Progenitor cell of endocrine pancreas (in vitro differentiated cells): Measurements from ENCODE around the gene RTP1. TPM values are rescaled to one million over a fixed set of nuclear protein-coding genes. Genes with fewer than 3 reads are reported as not detected.

ENCODE experiments used
- DNase-seq: peaks from one replicate; pipeline ENCODE4 v3.0.0; 2021; ENCODE audit warnings: low spot score; ENCODE audit not compliant: unreplicated experiment
- H3K27ac Mint-ChIP-seq: 2 replicates; pipeline ENCODE4 v1.8.0; 2021; ENCODE audit warnings: mild to moderate bottlenecking, moderate library complexity, mixed read lengths
- H3K27me3 Mint-ChIP-seq: 2 replicates; pipeline ENCODE4 v1.8.0; 2021; ENCODE audit warnings: mixed read lengths
- H3K36me3 Mint-ChIP-seq: 2 replicates; pipeline ENCODE4 v1.8.0; 2022; ENCODE audit warnings: mixed read lengths; ENCODE audit not compliant: insufficient read depth
- H3K4me1 Mint-ChIP-seq: 2 replicates; pipeline ENCODE4 v1.8.0; 2021; ENCODE audit warnings: low read depth, mixed read lengths
- H3K4me3 Mint-ChIP-seq: 2 replicates; pipeline ENCODE4 v1.8.0; 2021; ENCODE audit warnings: low read depth, mild to moderate bottlenecking, moderate library complexity, mixed read lengths
- H3K9me3 Mint-ChIP-seq: 2 replicates; pipeline ENCODE4 v1.8.0; 2021; ENCODE audit warnings: low read depth, mixed read lengths
- total RNA-seq: library from RNA; stranded (reverse); gene quantifications from 2 replicates; pipeline ENCODE4 v1.2.1, GENCODE V29; 2021
- TF ChIP-seq, protein P1 (sequence below): fragments of 200-600 bp; sonication (generic); IDR thresholded peaks from one replicate; pipeline ENCODE4 v1.5.0; 2021; ENCODE audit warnings: antibody characterized with exemption, mild to moderate bottlenecking; ENCODE audit not compliant: unreplicated experiment

Gene RTP1
- total RNA-seq, 1 donor from 2014 or later = not detected

DNA sequence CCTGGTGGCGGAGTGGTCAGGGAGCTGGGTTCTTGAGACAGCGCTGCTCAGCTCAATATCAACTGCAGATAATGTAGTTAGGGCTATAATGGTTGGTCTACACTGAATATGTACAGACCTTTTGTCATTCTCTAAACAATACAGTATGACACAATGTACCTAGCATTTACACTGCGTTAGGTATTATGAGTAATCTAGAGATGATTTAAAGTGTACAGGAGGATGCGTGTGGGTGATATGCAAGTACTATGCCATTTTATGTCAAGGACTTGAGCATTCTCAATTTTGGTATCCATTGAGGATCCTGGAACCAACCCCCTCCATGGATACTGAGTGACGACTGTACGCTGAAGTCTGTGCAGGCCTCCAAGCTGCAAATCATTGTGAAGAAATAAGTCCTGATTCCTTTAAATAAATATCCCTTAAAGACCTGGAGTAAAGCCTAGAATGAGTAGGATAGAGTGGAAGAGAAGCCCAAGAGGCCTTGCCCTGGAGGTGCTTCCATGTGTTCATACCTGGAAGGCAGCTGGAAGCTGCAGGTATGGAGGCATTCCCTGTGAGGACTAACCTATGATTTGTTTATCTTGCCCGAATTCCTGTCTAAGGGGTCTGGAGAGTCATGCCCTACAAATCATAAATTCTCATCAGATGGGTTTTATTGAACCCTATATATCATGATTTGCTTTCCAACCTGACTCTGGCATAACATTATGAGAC, 15.7 kb upstream of the RTP1 start:
- no peak overlapping the region for H3K4me3 Mint-ChIP-seq
- no peak for DNase-seq
- H3K9me3 Mint-ChIP-seq = no peaks in the 10 kb centered on the region
- no peaks in the 10 kb centered on the region for H3K4me1 Mint-ChIP-seq
- no peak overlapping the region for H3K27ac Mint-ChIP-seq
- H3K36me3 Mint-ChIP-seq = no peaks in the 10 kb centered on the region
- H3K27me3 Mint-ChIP-seq = peaks cover 57% of the 10 kb centered on the region
- TF ChIP-seq, protein P1, sequence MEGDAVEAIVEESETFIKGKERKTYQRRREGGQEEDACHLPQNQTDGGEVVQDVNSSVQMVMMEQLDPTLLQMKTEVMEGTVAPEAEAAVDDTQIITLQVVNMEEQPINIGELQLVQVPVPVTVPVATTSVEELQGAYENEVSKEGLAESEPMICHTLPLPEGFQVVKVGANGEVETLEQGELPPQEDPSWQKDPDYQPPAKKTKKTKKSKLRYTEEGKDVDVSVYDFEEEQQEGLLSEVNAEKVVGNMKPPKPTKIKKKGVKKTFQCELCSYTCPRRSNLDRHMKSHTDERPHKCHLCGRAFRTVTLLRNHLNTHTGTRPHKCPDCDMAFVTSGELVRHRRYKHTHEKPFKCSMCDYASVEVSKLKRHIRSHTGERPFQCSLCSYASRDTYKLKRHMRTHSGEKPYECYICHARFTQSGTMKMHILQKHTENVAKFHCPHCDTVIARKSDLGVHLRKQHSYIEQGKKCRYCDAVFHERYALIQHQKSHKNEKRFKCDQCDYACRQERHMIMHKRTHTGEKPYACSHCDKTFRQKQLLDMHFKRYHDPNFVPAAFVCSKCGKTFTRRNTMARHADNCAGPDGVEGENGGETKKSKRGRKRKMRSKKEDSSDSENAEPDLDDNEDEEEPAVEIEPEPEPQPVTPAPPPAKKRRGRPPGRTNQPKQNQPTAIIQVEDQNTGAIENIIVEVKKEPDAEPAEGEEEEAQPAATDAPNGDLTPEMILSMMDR = no peak

GRCh38 chr3:187183210-187183862, 13.9 kb upstream of the RTP1 start:
- TF ChIP-seq, protein P1 = no peak
- Mint-ChIP-seq H3K27ac (no peak overlapping the region), H3K27me3 (peaks cover 49% of the 10 kb centered on the region), H3K36me3 (no peaks in the 10 kb centered on the region), H3K4me1 (peaks cover 3% of the 10 kb centered on the region), H3K9me3 (no peaks in the 10 kb centered on the region), H3K4me3 (no peak overlapping the region)
- DNase-seq = no peak

- no peak overlapping the region for H3K27ac Mint-ChIP-seq
- H3K4me1 Mint-ChIP-seq = peaks cover 3% of the 10 kb centered on the region
- H3K4me3 Mint-ChIP-seq = no peak overlapping the region
- H3K9me3 Mint-ChIP-seq = no peaks in the 10 kb centered on the region
- H3K36me3 Mint-ChIP-seq = no peaks in the 10 kb centered on the region
- no peak for DNase-seq
- TF ChIP-seq, protein P1 = no peak
- H3K27me3 Mint-ChIP-seq = peaks cover 44% of the 10 kb centered on the region
Observed at GRCh38 chr3:187183903-187184302, 13.4 kb upstream of the RTP1 start.

- H3K27me3 Mint-ChIP-seq = peaks cover 28% of the 10 kb centered on the region
- no peak overlapping the region for H3K27ac Mint-ChIP-seq
- H3K4me1 Mint-ChIP-seq = peaks cover 3% of the 10 kb centered on the region
- DNase-seq = no peak
- H3K9me3 Mint-ChIP-seq = no peaks in the 10 kb centered on the region
- no peak overlapping the region for H3K4me3 Mint-ChIP-seq
- TF ChIP-seq, protein P1 = no peak
- H3K36me3 Mint-ChIP-seq = no peaks in the 10 kb centered on the region
Observed at GRCh38 chr3:187185759-187186158, 11.5 kb upstream of the RTP1 start.

- H3K27ac Mint-ChIP-seq = no peak overlapping the region
- no peaks in the 10 kb centered on the region for H3K9me3 Mint-ChIP-seq
- H3K27me3 Mint-ChIP-seq = peaks cover 22% of the 10 kb centered on the region
- TF ChIP-seq, protein P1 = no peak
- H3K4me3 Mint-ChIP-seq = no peak overlapping the region
- no peak for DNase-seq
- peaks cover 3% of the 10 kb centered on the region for H3K4me1 Mint-ChIP-seq
- H3K36me3 Mint-ChIP-seq = no peaks in the 10 kb centered on the region
Observed at GRCh38 chr3:187186375-187186774, 10.9 kb upstream of the RTP1 start.
